ENCODE data around the gene AGAP5.

- TF ChIP-seq CTCF (conservative IDR thresholded peaks at IDR 0.05; ENCODE audit: low read depth, low read length) (0 out of 2 replicates have a peak, but pooled peaks have one; percentile 12), USF2 (IDR thresholded peaks at IDR 0.05; ENCODE audit: low read depth, low read length) (no peak; the same call in 1 of the 2 replicates), POLR2A (IDR thresholded peaks at IDR 0.05; ENCODE audit: low read depth, low read length) (peak; percentile 96), RFX5 (IDR thresholded peaks at IDR 0.05; ENCODE audit: low read depth, low read length) (no peak), MAZ (IDR thresholded peaks at IDR 0.05; ENCODE audit: borderline replicate concordance, low read depth, low read length) (peak; percentile 88), RCOR1 (IDR thresholded peaks at IDR 0.05; ENCODE audit: insufficient replicate concordance, low read length) (no peak), SMC3 (IDR thresholded peaks at IDR 0.05; ENCODE audit: low read depth, low read length) (no peak), MXI1 (IDR thresholded peaks at IDR 0.05; ENCODE audit: borderline replicate concordance, low read depth, low read length) (0 out of 2 replicates have a peak, but pooled peaks have one; percentile 17), RAD21 (IDR thresholded peaks at IDR 0.05; ENCODE audit: low read length) (no peak), NFE2L2 (IDR thresholded peaks at IDR 0.05; ENCODE audit: low read depth, low read length) (no peak), CEBPB (IDR thresholded peaks at IDR 0.05; ENCODE audit: low read depth, low read length) (no peak), CHD1 (IDR thresholded peaks at IDR 0.05; ENCODE audit: low read depth, low read length) (peak; percentile 79; the same call in 1 of the 2 replicates), ELK1 (IDR thresholded peaks at IDR 0.05; ENCODE audit: borderline replicate concordance, low read depth, low read length) (no peak), MAFK (IDR thresholded peaks at IDR 0.05; ENCODE audit: low read depth, low read length) (peak; percentile 72)
Measured at GRCh38 chr10:73743905-73744663, 46.2 kb upstream of the AGAP5 start, which contains the start of gene SEC24C.
